Measurements from ENCODE around the gene ZNF614.
"Not testable (repeated sequence)": the region's sequence is repeated elsewhere in the genome, so short reads cannot be mapped to it uniquely, and the experiment has no call there.

GRCh38 chr19:52024478-52024877 lies 3.7 kb downstream of the ZNF614 start:
- not testable (repeated sequence) for TF ChIP-seq CHD4 (IDR thresholded peaks at IDR 0.05; ENCODE audit: borderline replicate concordance); BHLHE40 (IDR thresholded peaks at IDR 0.05; ENCODE audit: low read depth, low read length); RNF2 (IDR thresholded peaks at IDR 0.05; ENCODE audit: borderline replicate concordance, low read depth); CTCF (IDR thresholded peaks at IDR 0.05); SREBF2 (IDR thresholded peaks at IDR 0.05); ELK1 (IDR thresholded peaks at IDR 0.05; ENCODE audit: low read depth, low read length); EHMT2 (IDR thresholded peaks at IDR 0.05; ENCODE audit: low read depth); KDM1A (IDR thresholded peaks at IDR 0.05; ENCODE audit: low read depth); POLR2A (IDR thresholded peaks at IDR 0.05; ENCODE audit: low read length); POLR2AphosphoS2 (conservative IDR thresholded peaks at IDR 0.05; ENCODE audit: low read length)
